Uterus (tissue), 4 donors: Measurements from ENCODE around the gene CT55. TPM values are rescaled to one million over a fixed set of nuclear protein-coding genes. Genes with fewer than 3 reads are reported as not detected.
"Not testable (repeated sequence)": the region's sequence is repeated elsewhere in the genome, so short reads cannot be mapped to it uniquely, and the experiment has no call there.

Experiments used
- DNase-seq, 2 donors: peaks; one replicate each; pipeline ENCODE4 v3.0.0-alpha.2; 2019 to 2020
- H3K27ac ChIP-seq, 2 donors: fragments of 200-600 bp; sonication (generic); 1 replicate in 1 of 2; 2 replicates in 1 of 2; pipeline ENCODE4 v1.5.1; 2016 to 2018
- H3K27me3 ChIP-seq, 2 donors: fragments of 200-600 bp; sonication (generic); one replicate each; pipeline ENCODE4 v1.5.1; 2018 to 2019; ENCODE audit warnings: control low read depth in 1 of 2
- H3K36me3 ChIP-seq, 2 donors: fragments of 200-600 bp; sonication (generic); one replicate each; pipeline ENCODE4 v1.5.1; 2019; ENCODE audit warnings: control low read depth in 1 of 2
- H3K4me1 ChIP-seq, 2 donors: fragments of 200-600 bp; sonication (generic); one replicate each; pipeline ENCODE4 v1.5.1; 2018 to 2019; ENCODE audit warnings: control low read depth in 1 of 2
- H3K4me3 ChIP-seq, 2 donors: fragments of 200-600 bp; sonication (generic); 1 replicate in 1 of 2; 2 replicates in 1 of 2; pipeline ENCODE4 v1.5.1; 2018 to 2019; ENCODE audit warnings: mild to moderate bottlenecking in 1 of 2
- H3K9me3 ChIP-seq, 2 donors: fragments of 200-600 bp; sonication (generic); one replicate each; pipeline ENCODE4 v1.5.1; 2019; ENCODE audit warnings: control low read depth in 1 of 2
- POLR2A ChIP-seq, 2 donors: fragments of 450-650 bp; IDR thresholded peaks; one replicate each; pipeline ENCODE4 v1.6.1; 2016; ENCODE audit warnings: antibody characterized with exemption in 2 of 2, mild to moderate bottlenecking in 1 of 2, moderate library complexity in 1 of 2
- intact Hi-C: fragments of 100-400 bp; cut with DNase I; formaldehyde crosslinking; loops from one replicate; pipeline ENCODE4 v1.15.1; 2023; ENCODE audit warnings: low total_unique reads
- total RNA-seq, 4 donors: library from RNA; depleted of rRNA in 3 of 4; stranded (reverse); fragments of >200 nt in 3 of 4; gene quantifications; one replicate each; pipeline versions ENCODE4 v1.1.0 to v1.2.4, GENCODE V29; 2014 to 2023
- TF ChIP-seq, protein P1 (sequence below), 4 experiments: fragments of 200-600 bp in 2 of 4; fragments of 450-650 bp in 2 of 4; sonication (generic) in 2 of 4; IDR thresholded peaks; one replicate each; pipeline ENCODE4 v1.5.1; 2016 to 2019; ENCODE audit warnings: antibody characterized with exemption in 4 of 4, mild to moderate bottlenecking in 2 of 4, moderate library complexity in 1 of 4
- donor health status: DM: yes; HTN: yes; CAD: no.

The CT55 gene
- total RNA-seq, 4 donors from 2014 or later: not detected

DNA sequence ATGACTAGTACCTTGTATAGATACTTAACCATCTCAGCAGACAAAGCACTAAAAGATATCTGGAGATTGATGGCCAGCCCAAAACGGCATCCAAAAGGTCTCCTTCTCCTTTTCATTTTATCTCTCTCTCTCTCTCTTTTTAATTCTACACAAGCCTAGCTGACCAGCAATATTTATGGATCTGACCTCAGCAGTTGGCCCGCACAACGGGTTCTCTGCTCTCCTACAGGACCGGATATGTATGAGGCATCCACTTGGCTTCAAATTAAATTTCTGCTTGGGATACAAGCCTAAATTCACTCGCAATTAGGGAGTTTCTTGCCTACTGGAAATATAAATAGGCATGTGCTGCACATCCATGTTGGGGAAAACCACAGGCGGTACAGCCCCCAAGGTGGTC, 22.5 kb upstream of the CT55 start:
- H3K9me3 ChIP-seq: no peaks in the 10 kb centered on the region
- H3K4me3 ChIP-seq: no peak overlapping the region
- TF ChIP-seq, protein P1, sequence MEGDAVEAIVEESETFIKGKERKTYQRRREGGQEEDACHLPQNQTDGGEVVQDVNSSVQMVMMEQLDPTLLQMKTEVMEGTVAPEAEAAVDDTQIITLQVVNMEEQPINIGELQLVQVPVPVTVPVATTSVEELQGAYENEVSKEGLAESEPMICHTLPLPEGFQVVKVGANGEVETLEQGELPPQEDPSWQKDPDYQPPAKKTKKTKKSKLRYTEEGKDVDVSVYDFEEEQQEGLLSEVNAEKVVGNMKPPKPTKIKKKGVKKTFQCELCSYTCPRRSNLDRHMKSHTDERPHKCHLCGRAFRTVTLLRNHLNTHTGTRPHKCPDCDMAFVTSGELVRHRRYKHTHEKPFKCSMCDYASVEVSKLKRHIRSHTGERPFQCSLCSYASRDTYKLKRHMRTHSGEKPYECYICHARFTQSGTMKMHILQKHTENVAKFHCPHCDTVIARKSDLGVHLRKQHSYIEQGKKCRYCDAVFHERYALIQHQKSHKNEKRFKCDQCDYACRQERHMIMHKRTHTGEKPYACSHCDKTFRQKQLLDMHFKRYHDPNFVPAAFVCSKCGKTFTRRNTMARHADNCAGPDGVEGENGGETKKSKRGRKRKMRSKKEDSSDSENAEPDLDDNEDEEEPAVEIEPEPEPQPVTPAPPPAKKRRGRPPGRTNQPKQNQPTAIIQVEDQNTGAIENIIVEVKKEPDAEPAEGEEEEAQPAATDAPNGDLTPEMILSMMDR (IDR thresholded peaks at IDR 0.05): no peak
- no peak for TF ChIP-seq POLR2A (IDR thresholded peaks at IDR 0.05)
- no peaks in the 10 kb centered on the region for H3K27me3 ChIP-seq
- intact Hi-C loops: no loop called here
- no peak for DNase-seq
- no peak overlapping the region for H3K27ac ChIP-seq
- H3K36me3 ChIP-seq: no peaks in the 10 kb centered on the region
- no peaks in the 10 kb centered on the region for H3K4me1 ChIP-seq

DNA sequence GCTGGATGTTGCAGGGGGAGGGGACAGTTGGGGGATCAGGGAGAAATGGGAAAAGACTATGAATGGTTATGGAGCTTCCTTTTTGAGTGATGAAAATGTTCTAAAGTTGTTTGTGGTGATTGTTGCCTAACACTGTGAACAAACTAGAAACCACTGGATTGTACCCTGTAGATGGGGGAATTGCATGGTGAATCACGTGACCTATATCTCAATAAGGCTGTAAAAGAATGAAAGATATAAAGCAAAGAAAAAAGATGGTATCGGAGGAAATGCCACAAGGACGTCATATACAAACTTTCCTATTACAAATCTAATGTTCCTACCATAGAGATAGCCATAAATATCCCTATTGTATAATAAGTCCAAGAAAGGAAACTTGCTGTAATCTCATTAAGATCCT, 20.6 kb upstream of the CT55 start:
- DNase-seq: no peak
- intact Hi-C loops: no loop called here
- no peaks in the 10 kb centered on the region for H3K27me3 ChIP-seq
- no peaks in the 10 kb centered on the region for H3K9me3 ChIP-seq
- no peak overlapping the region for H3K4me3 ChIP-seq
- no peaks in the 10 kb centered on the region for H3K36me3 ChIP-seq
- no peaks in the 10 kb centered on the region for H3K4me1 ChIP-seq
- H3K27ac ChIP-seq: no peak overlapping the region
- TF ChIP-seq, protein P1 (IDR thresholded peaks at IDR 0.05): no peak
- TF ChIP-seq POLR2A (IDR thresholded peaks at IDR 0.05): no peak

DNA sequence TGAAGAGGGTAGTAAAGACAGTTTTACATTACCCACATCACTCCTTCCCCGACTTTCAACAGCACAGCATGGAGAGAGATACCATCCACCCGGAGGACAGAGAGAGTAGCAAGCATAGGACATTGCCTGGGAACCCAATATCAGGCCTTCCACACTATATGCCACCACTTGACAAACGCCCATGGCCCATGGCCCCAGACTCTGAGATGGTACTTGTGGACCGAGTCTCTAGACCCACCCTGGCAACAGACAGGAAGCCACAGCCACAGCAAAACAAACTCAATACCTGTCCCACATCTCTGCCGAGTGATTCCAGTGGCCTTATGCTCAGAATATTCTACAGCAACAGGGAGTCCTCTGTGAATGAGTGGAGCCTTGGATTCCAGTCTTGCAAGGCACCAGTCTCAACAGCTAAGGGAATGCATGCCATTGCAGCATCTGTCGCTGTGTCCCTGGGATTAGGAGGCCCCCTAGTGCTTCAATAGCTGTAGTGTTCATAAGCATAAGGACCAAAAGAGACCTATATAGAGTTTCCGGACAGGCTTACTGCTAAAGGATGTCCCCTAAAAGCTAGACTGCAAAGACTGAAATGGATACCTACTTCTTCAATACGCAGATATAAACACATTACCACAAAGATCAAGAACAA, 14.7 kb upstream of the CT55 start:
- no peak overlapping the region for H3K27ac ChIP-seq
- H3K27me3 ChIP-seq: no peaks in the 10 kb centered on the region
- DNase-seq: no peak
- intact Hi-C loops: no loop called here
- no peaks in the 10 kb centered on the region for H3K4me1 ChIP-seq
- H3K36me3 ChIP-seq: no peaks in the 10 kb centered on the region
- no peak overlapping the region for H3K4me3 ChIP-seq
- no peak for TF ChIP-seq POLR2A (IDR thresholded peaks at IDR 0.05)
- TF ChIP-seq, protein P1 (IDR thresholded peaks at IDR 0.05): no peak
- H3K9me3 ChIP-seq: no peaks in the 10 kb centered on the region

DNA sequence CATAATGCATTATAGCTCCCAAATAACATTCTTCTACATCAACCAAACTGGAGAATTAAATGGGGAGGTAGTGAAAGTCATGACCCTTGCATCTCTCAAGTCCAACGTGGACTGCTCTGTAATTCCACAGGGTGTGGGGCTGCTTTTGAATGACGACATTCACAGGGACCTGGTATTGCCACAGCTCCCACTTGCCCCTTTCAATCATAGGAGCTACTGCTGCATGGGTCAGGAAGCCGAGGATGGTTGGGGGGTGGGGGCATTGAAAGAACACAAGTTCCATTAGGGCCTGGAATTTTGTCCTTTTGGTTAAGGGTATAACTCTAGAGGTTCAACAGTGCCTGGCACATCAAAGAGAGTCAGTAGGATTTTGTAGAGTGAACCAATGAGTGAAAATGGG, 7.4 kb upstream of the CT55 start:
- Histone ChIP-seq H3K9me3 (no peaks in the 10 kb centered on the region), H3K4me3 (no peak overlapping the region), H3K36me3 (no peaks in the 10 kb centered on the region), H3K27me3 (no peaks in the 10 kb centered on the region), H3K27ac (no peak overlapping the region), H3K4me1 (no peaks in the 10 kb centered on the region)
- intact Hi-C loops: no loop called here
- TF ChIP-seq, protein P1 (IDR thresholded peaks at IDR 0.05): no peak
- TF ChIP-seq POLR2A (IDR thresholded peaks at IDR 0.05): no peak
- DNase-seq: no peak

DNA sequence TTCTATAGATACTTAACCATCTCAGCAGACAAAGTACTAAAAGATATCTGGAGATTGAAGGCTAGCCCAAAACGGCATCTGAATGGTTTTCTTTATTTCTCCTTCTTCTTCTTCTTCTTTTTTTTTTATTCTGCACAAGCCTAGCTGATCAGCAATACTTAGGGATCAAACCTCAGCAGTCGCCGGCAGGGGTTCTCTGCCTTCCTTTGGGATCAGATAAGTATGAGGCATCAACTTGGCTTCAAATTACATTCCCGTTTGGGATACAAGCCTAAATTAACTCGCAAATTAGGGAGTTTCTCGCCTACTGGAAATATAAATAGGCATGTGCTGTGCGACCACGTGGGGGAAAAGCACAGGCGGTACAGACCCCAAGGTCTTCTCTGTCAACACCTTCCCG, 730 bp downstream of the CT55 start:
- TF ChIP-seq POLR2A (IDR thresholded peaks at IDR 0.05): no peak
- TF ChIP-seq, protein P1 (IDR thresholded peaks at IDR 0.05): no peak

DNA sequence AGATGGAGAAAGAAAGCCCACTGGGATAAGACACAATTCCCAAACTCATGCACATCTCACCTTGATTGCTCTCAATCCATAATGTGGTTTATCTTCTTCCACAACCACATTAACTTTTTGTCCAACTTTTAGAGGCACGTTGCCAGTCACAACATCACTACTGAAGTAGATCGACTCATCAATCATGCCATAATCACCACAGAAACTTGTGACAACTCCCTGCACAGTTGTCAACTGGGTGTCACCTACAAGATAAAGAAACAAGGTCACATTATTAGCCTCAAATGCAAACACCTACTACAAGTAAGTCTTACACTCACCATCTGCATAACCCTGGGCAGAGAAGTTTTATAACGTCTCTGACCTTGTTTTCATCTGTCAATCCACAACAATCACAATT, 1.7 kb downstream of the CT55 start:
- H3K36me3 ChIP-seq, DNase-seq, intact Hi-C loops: not testable (repeated sequence)

More for the DNA sequence above, 730 bp downstream of the CT55 start:
- Histone ChIP-seq H3K4me3 (no peak overlapping the region), H3K9me3 (no peaks in the 10 kb centered on the region), H3K36me3 (no peaks in the 10 kb centered on the region), H3K4me1 (no peaks in the 10 kb centered on the region), H3K27ac (no peak overlapping the region), H3K27me3 (no peaks in the 10 kb centered on the region)
- no peak for DNase-seq
- intact Hi-C loops: no loop called here

More for the DNA sequence above, 1.7 kb downstream of the CT55 start:
- H3K4me1 ChIP-seq, H3K4me3 ChIP-seq, H3K27me3 ChIP-seq, H3K9me3 ChIP-seq, H3K27ac ChIP-seq: not testable (repeated sequence)
